ENCODE measurements around the gene CSPG5.
A peak's percentile ranks its signal among the peaks of the same experiment; 100 is the strongest.

CSPG5 gene

DNA sequence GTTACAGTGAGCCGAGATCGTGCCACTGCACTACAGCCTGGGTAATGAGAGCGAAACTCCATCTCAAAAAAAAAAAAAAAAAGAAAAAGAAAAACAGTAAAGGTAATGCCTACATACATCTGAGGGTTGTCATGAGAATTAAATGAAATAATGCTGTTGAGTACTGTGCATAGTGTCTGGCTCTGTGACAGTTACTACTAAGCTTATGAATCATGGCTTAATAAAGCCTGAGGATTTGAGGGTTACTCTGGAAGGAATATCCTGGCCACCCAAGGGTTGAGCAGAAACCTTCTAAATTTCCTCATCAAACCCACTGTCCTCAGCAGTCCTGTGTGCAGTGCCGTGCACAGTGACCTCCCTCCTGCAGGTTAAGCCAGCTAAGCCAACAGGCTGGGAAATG is 38.4 kb downstream of the CSPG5 start:
- DNase-seq (ENCODE audit: low spot score), result no peak

DNA sequence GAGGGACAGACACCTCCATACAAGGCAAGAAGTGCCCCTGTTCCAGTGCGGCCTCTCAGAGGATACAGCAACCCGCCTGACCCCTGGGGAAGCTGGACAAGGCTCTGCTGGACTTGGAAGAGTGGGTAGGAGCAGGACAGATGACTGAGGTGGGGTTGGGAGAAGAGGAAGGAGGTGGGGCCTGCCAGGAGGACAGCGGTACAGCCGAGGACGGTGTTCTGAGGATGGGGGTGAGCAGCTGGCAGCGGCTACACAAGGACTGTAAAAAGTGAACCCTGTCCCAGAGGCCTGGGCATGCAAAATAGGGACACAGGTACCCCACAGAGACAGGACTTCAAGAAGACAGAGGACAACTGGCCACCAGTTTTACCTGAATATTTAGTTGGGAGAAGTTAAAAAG is 41.7 kb downstream of the CSPG5 start:
- DNase-seq (ENCODE audit: low spot score), result no peak

DNA sequence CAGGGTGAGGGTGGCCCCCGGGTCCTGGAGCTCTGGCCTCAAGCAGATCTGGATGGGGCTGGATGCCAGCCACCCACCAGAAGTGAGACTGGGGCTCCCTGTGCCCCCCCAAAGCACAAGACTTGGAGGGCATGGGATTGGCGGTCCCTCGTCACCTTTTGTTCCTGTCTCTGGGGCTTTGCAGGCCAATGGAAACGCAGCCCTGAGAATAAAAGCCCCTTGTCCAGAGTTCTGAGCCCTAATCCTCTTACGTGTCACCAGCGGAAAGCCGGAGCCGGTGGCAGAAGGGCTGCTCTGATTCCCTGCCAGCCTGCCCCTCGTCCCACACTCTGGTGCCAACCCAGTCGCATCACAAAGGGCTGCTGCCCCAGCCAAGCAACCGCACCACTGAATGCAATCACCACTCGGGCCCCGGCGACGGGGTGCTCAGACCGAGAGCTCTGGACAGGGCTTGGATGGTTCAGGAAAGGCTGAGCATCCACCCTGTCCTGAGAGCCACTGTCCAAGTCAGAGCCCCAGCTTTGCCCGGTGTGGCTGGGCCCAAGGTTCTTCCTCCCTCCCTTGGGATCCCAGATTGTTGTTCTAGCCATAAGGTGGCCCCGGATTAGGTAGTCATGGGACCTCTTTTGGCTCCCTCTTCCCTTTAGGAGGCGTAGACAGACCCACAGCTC is 42.3 kb downstream of the CSPG5 start:
- no peak for DNase-seq (ENCODE audit: low spot score)

DNA sequence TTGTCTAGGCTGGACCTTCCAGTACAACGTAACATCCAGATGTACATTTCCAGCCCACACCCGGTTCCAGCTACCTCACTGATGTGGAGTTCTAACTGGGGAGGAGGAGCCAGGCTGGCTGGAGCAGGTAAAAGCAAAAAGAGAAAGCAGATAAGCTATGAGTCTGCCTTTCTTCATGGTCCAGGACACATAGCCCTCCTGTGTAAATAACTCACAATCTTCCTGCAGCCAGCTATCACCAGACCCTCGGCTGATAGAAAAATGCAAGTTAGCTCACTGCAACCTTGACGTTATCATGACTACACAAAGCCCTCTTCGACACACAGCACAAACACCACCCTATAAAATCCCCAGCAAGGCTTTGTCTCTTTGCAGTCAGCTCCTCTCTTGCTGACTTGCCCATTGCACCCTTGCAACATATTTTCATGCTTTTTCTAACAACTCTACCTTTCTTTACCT is 44.6 kb downstream of the CSPG5 start:
- DNase-seq (ENCODE audit: low spot score), result no peak

DNA sequence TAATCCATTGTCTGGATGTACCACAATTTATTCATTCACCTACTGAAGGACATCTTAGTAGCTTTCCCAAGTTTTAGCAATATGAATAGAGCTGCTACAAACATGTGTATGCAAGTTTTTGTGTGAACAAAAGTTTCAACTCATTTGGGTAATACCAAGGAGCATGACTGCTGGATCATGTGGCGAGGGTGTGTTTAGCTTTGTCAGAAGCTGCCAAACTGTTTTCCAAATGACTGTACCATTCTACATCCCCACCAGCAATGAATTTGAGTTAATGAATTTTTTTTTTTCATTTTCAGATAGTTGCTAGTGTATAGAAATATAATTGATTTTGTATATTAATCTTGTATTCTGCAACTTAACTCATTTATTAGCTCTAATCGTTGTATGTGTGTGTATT is 45.2 kb downstream of the CSPG5 start:
- DNase-seq (ENCODE audit: low spot score), result no peak

DNA sequence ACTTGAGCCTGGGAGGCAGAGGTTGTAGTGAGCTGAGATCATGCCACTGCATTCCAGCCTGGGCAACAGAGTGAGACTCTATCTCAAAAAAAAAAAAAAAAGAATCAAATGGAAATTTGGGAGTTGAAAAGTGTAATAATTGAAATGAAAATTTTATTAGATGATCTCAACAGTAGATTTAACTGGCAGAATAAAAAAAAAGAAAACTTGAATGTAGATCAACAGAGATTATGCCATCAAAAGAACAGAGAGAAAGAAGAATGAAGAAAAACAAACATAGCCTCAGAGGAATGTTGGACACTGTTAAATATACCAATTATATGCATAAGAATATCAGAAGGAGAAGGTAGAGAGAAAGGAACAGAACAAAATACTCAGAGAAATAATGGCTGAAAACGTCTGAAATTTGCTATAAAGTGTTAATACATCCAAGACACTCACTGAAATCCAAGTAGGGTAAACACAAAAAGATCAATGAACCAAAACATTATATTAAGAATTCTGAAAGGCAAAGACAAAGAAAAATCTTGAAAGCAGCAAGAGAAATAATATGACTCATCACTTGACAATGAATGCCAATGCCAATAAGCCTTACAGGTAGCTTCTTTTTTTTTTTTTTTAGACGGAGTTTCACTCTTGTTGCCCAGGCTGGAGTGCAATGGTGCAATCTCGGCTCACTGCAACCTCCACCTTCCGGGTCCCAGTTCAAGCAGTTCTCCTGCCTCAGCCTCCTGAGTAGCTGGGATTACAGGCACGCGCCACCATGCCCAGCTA is 50.5 kb downstream of the CSPG5 start:
- DNase-seq (ENCODE audit: low spot score), result peak; percentile 59

DNA sequence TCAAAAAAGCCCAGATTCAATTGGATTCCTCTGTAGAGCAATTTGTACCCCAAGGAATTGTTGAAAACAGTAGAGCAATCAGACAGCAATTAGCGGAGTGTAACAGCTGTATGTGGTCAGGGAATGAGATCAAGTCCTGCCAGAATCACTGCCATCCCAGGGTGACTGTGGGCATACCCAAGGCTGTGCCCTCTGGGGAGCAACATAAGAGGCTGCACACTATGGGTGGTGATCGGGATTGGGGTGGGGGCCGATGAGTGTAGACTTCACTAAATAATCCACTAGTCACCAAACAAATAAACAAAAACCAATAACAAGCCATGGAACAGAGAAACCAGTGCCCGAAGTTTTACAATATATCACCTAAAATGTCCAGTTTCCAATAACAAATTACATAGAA is 53.0 kb downstream of the CSPG5 start:
- DNase-seq (ENCODE audit: low spot score), result no peak

DNA sequence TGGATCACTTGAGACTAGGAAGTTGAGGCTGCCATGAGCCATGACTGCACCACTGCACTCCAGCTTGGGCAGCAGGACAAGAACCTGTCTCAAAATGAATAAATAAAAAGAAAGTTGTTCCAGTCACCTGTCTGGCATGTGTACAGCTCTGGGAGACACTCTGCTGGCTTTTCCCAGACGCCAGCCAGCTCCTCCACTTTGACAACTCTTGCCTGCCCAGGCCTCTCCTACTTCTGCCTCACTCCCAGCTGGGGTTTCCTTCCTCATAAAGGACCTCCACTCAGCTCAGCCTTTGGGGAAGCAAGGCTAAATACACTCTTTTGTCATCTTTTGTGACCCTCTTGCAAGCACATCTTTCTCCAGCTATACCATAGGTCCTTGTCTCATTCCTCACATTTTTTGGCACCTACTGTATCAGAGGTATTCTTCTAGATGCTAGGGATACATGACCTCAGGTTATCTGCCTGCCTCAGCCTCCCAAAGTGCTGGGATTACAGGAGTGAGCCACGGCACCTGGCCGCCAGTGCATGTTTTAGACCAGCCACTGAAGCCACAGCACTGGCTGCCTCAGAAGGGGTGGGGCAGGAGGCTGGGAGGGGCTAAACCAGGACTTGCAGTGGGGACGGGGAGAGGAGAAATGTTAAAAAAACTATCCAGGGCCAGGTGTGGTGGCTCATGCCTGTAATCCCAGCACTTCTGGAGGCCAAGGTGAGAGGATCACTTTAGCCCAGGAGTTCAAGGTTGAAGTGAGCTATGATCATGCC is 55.2 kb downstream of the CSPG5 start:
- DNase-seq (ENCODE audit: low spot score), result no peak

DNA sequence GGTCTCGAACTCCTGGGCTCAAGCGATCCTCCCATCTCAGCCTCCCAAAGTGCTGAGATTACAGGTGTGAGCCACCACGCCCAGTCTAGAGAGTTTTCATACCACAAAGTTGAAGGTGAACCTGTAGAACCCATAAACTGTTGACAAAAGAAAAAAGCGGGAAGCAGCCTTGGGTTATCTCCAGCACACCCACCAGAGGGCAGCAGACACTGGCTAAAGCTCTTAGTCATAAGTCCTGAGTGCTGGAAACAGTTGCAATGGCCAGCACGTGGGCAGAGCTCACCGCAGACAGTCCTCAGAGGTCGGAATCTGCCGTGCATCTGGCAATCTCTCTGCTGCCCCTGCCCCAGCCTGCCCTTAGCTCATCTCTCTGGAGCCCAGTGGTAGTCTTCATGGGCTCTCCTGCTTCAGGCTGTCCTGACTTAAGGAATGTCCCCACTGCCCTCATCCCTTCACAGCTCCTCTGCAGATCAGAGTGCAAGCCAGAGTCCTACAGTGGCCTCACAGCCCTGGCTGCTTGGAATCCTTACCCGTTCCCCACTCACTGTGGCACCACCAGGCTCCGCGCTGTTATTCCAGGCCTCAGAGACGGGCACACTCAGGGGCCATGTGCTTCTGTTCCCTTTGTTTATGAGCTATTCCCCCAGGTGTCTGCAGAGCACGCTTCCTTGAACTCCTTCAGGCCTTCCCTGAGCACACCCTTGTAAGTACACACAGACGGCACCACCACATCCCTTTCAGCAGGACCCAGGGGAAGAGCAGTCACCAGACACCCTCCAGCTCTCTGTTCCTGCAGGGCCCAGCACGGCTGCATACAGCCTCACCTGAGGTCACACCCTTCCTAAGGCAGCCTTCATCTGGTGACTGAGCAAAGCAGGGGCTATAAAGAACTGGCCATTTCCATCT is 56.3 kb downstream of the CSPG5 start:
- DNase-seq (ENCODE audit: low spot score), result peak; percentile 89

DNA sequence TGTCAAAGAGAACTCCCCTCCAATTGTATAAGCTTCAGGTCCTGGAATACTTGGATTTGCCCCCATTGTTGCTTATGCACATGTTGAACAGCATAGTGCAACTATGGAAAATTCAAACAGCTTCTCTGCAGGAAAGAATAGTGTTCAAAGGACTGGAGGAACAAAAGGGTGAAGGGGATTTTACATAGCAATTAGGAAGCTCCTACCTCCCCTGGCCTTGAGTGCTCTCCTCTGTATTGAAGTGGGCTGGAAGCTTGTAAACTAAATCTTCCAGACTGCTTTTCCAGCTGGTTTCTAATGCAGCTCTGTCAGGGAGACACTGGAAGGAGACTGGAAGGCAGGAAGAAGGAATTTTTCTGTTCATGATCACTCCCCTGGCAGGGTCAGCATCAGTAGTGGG is 57.9 kb downstream of the CSPG5 start:
- DNase-seq (ENCODE audit: low spot score), result no peak

DNA sequence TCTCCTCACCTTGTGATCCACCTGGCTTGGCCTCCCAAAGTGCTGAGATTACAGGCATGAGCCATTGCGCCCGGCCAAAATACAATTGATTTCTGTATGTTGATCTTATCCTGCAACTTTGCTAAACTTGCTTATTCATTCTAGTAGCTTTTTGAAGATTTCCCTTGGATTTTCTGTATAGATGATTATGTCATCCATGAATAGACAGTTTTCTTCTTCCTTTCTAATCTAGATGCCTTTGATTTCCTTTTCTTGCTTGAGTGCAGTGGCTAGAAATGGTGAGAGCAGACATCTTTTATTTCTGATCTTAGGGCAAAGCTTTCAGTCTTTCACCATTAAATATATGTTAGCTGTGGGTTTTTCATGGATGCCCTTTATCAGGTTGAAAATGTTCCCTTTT is 60.7 kb downstream of the CSPG5 start:
- no peak for DNase-seq (ENCODE audit: low spot score)

DNA sequence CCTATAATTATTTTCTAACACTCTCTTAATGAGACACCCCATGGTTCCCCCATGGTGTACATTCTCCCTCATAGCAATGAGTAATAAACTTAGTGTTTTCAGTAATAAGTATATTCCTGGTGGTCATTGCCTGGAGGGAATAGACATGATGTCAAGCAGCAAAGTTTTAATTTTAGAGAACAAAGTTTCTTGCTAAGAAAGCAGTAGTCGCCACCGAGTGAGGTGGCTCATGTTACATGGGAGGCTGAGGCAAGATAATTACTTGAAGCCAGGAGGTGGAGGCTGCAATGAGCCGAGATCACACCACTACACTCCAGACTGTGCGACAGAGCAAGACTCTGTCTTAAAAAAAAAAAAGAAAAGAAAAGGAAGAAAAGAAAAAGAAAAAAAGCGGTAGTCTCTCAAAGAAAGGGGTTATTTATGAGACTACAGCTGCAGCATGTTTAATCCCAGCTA is 62.8 kb downstream of the CSPG5 start:
- no peak for DNase-seq (ENCODE audit: low spot score)

DNA sequence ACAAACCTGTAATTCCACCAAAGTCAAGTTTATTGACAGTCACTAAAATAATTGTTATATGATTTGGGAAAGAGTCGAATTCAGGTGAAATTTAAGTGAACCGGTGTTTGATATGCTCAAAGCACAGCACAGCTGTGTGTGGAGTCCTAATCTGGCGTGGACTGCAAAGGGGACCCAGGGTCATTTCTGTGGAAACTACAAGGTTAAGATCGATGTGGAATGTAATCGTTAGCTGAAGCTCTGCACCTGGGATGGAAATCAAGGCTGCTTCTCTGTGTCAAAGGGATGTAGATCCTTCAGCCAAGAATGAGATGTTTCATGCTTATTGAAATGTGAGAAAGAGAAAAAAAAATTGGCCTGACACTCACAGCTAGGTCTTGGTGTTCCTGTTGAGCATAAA is 63.6 kb downstream of the CSPG5 start:
- no peak for DNase-seq (ENCODE audit: low spot score)

DNA sequence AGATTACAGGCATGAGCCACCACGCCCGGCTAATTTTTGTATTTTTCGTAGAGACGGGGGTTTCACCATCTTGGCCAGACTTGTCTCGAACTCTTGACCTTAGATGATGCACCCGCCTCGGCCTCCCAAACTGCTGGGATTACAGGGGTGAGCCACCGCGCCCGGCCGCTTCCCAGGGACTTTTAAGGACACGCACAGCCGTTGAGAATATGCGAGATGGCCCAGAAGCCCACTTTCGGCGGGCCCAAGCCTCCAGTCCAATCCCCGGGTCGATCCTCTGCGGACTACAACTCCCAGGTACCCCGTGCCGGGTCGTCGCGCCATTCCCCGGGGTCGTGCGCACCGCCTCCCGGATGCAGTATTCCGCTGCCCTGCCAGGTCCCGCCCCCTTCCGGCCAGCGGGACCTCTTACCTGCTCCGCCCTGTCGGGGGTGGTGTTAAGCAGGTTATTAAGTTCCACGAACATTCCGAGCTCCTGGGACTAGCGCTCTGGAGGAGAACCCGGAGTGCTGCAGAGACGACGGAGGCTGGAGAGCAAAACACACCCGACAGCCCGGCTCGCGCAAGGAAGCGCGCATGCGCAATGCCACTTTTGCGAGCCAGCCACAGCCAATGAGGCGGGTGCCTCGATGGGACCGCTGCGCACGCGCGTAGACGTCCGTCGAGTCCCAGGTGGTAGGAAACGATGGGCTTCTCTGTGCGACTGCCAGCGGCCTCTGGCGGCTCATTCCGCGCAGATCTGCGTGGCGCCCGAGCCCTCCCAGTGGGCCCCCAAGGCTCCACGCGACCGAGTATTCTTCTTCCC is 65.3 kb downstream of the CSPG5 start, which contains the start of gene ELP6:
Gene ELP6, minus strand, starts transcription at position 588 of the 805 bp plus-strand sequence. Its CDS starts 122 bp downstream, at position 466.
- DNase-seq (ENCODE audit: low spot score), result peak; percentile 97

DNA sequence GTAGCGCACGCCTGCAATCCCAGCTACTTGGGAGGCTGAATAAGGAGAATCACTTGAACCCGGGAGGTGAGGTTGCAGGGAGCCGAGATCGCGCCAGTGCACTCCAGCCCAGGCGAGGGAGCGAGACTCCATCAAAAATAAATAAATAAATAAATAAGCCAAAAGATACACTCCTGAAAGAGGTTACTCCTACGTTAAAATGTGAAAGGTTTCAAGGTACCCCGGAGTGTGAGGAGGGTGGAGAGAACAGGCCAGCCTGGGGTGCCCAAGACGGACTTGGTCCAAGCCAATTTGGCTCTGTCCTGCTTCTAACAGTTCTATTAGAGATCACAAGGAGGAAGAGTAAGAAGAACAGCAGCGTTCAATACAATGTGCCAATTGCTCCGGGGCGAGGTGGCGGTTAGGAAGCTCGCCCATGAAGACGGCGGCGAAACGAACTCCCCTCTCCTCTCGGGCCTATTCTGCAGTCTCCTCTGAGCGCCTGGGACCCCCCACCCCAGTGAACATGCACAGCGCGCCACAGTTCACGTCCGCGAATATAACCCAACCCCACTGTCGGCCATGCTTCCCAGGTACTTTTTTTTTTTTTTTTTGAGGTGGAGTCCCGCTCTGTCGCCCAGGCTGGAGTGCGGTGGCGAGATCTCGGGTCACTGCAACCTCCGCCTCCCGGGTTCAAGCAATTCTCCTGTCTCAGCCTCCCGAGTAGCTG is 66.1 kb downstream of the CSPG5 start:
- DNase-seq (ENCODE audit: low spot score), result peak; percentile 7

Measured in LoVo (cell line).